Measurements from ENCODE around the gene SEMA7A. TPM values are rescaled to one million over a fixed set of nuclear protein-coding genes. Genes with fewer than 3 reads are reported as not detected.

SEMA7A gene
- total and polyA plus RNA-seq, 4 experiments from 2014 or later = 0.10 to 1.9 (median 1.2) TPM; not detected in 1

- peaks cover 14 to 26% (median 24%) of the 10 kb centered on the region in 4 donors for H3K4me1 Mint-ChIP-seq
- no peak for DNase-seq
- H3K9me3 Mint-ChIP-seq = no peaks in the 10 kb centered on the region
- ChIA-PET POLR2A (ENCODE audit: partially characterized antibody) (no interaction called here), CTCF (ENCODE audit: partially characterized antibody) (no interaction called here)
- no peak overlapping the region for H3K27ac ChIP-seq (ENCODE audit: low read depth, low read length)
- no peaks in the 10 kb centered on the region for H3K27me3 ChIP-seq (ENCODE audit: insufficient read depth, low read length)
- intact Hi-C loops (cut with micrococcal nuclease) = no loop called here
- no peaks in the 10 kb centered on the region for H3K36me3 Mint-ChIP-seq
- no peaks in the 10 kb centered on the region for H3K27me3 Mint-ChIP-seq
- H3K4me3 Mint-ChIP-seq = no peak overlapping the region
- no peak overlapping the region for H3K4me3 ChIP-seq (ENCODE audit: low read length in 2 of 2)
- no peaks in the 10 kb centered on the region for H3K9me3 ChIP-seq (ENCODE audit: control insufficient read depth in 1 of 2, low read length in 2 of 2)
- H3K4me1 ChIP-seq (ENCODE audit: insufficient read depth, low read length) = peaks cover 31% of the 10 kb centered on the region
- peak overlapping the region in 2 of 7 donors; percentile 4 to 19 for H3K27ac Mint-ChIP-seq
- no peaks in the 10 kb centered on the region for H3K36me3 ChIP-seq (ENCODE audit: insufficient read depth, low read length)
Observed at GRCh38 chr15:74397239-74398068, 36.3 kb downstream of the SEMA7A start.

DNA sequence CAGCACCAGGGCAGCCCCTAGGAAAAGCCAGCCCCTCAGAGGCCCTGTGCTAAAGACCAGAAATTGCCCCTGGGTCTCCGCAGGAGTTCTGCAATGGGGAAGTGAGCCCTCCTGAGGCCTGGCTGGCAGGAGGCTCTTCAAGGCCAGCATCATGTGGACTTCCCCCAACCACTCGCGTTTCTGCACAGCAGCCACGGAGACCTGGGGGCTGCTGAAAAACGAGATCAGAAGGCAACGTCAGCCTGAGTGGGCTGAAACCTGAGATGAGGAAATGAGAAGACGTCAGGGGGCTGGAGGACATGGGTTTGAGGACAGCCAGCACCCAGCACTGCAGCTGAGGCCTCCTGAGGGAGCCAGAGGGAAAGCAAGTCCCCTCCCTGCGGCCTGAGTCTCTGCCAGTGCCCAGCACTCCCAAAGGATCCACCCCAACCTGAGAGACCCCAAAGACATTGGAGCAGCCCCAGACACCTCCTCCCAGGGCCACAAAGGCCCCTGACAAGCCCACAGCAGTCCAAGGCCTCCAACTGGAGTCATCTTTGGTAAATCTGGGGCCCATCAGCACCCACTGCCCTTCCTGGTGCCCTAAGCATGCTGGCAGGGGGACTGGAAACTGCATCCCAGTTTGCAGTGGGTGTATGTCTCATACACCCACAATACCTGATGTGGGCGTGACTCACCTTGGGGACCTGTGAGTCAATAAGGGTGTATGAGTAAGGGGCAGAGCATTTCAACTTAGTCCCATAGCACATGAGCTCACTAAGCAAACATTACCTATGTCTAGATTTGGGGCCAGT lies 37.1 kb downstream of the SEMA7A start:
- Histone ChIP-seq H3K4me1 (ENCODE audit: insufficient read depth, low read length) (peaks cover 23% of the 10 kb centered on the region), H3K9me3 (ENCODE audit: control insufficient read depth in 1 of 2, low read length in 2 of 2) (no peaks in the 10 kb centered on the region), H3K36me3 (ENCODE audit: insufficient read depth, low read length) (no peaks in the 10 kb centered on the region), H3K27ac (ENCODE audit: low read depth, low read length) (no peak overlapping the region), H3K4me3 (ENCODE audit: low read length in 2 of 2) (no peak overlapping the region), H3K27me3 (ENCODE audit: insufficient read depth, low read length) (no peaks in the 10 kb centered on the region)
- intact Hi-C loops (cut with micrococcal nuclease) = no loop called here
- Mint-ChIP-seq H3K27ac (no peak overlapping the region), H3K4me1 (peaks cover 9 to 18% (median 16%) of the 10 kb centered on the region in 4 donors), H3K9me3 (no peaks in the 10 kb centered on the region), H3K36me3 (no peaks in the 10 kb centered on the region), H3K4me3 (no peak overlapping the region), H3K27me3 (no peaks in the 10 kb centered on the region)
- DNase-seq = no peak
- ChIA-PET POLR2A (ENCODE audit: partially characterized antibody) (interaction anchor here (1.2 kb wide), 1 partner anchor 13 kb away, joined by 3 read pairs; no protein-coding TSS in a partner anchor), CTCF (ENCODE audit: partially characterized antibody) (no interaction called here)

DNA sequence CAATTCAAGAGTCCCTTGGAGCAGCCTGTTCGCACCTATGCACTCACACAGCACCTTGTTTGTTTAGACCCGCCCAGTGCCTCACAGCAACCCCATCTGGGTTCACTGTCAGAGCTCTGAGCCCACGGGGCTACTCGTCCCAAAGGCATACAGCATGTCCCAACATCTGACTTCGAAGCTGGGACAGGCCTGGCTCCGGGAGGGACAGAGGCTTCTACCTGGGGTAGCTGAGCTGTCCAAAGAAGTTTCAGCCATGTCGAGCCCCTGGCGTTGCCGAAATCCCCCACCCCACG lies 37.7 kb downstream of the SEMA7A start:
- H3K4me1 ChIP-seq (ENCODE audit: insufficient read depth, low read length) = peaks cover 17% of the 10 kb centered on the region
- CTCF ChIA-PET (ENCODE audit: partially characterized antibody) = no interaction called here
- Mint-ChIP-seq H3K4me3 (no peak overlapping the region), H3K9me3 (no peaks in the 10 kb centered on the region), H3K27me3 (no peaks in the 10 kb centered on the region), H3K4me1 (peaks cover 9 to 14% (median 14%) of the 10 kb centered on the region in 4 donors), H3K27ac (peak overlapping the region in 2 of 7 donors; percentile 36 to 41), H3K36me3 (no peaks in the 10 kb centered on the region)
- H3K9me3 ChIP-seq (ENCODE audit: control insufficient read depth in 1 of 2, low read length in 2 of 2) = no peaks in the 10 kb centered on the region
- no peak overlapping the region for H3K4me3 ChIP-seq (ENCODE audit: low read length in 2 of 2)
- POLR2A ChIA-PET (ENCODE audit: partially characterized antibody) = interaction anchor here (1.2 kb wide), 1 partner anchor 13 kb away, joined by 3 read pairs; no protein-coding TSS in a partner anchor
- H3K27me3 ChIP-seq (ENCODE audit: insufficient read depth, low read length) = no peaks in the 10 kb centered on the region
- no peaks in the 10 kb centered on the region for H3K36me3 ChIP-seq (ENCODE audit: insufficient read depth, low read length)
- DNase-seq = no peak
- intact Hi-C loops (cut with micrococcal nuclease) = no loop called here
- H3K27ac ChIP-seq (ENCODE audit: low read depth, low read length) = no peak overlapping the region

GRCh38 chr15:74395319-74396145 lies 38.2 kb downstream of the SEMA7A start:
- Histone ChIP-seq H3K27ac (ENCODE audit: low read depth, low read length) (no peak overlapping the region), H3K4me1 (ENCODE audit: insufficient read depth, low read length) (peaks cover 12% of the 10 kb centered on the region), H3K4me3 (ENCODE audit: low read length in 2 of 2) (no peak overlapping the region), H3K9me3 (ENCODE audit: control insufficient read depth in 1 of 2, low read length in 2 of 2) (no peaks in the 10 kb centered on the region), H3K27me3 (ENCODE audit: insufficient read depth, low read length) (no peaks in the 10 kb centered on the region), H3K36me3 (ENCODE audit: insufficient read depth, low read length) (no peaks in the 10 kb centered on the region)
- Mint-ChIP-seq H3K4me3 (no peak overlapping the region), H3K36me3 (no peaks in the 10 kb centered on the region), H3K9me3 (no peaks in the 10 kb centered on the region), H3K27me3 (no peaks in the 10 kb centered on the region), H3K4me1 (peaks cover 3 to 10% (median 9%) of the 10 kb centered on the region in 4 donors), H3K27ac (peak overlapping the region in 2 of 7 donors; percentile 36 to 41)
- POLR2A ChIA-PET (ENCODE audit: partially characterized antibody) = interaction anchor here (1.2 kb wide), 1 partner anchor 14 kb away, joined by 3 read pairs; no protein-coding TSS in a partner anchor
- CTCF ChIA-PET (ENCODE audit: partially characterized antibody) = interaction anchor here (1.6 to 2.1 kb wide), 3 partner anchors 11 to 45 kb away, joined by 4 to 8 read pairs (median 6); no protein-coding TSS in a partner anchor
- no peak for DNase-seq
- intact Hi-C loops (cut with micrococcal nuclease) = no loop called here

DNA sequence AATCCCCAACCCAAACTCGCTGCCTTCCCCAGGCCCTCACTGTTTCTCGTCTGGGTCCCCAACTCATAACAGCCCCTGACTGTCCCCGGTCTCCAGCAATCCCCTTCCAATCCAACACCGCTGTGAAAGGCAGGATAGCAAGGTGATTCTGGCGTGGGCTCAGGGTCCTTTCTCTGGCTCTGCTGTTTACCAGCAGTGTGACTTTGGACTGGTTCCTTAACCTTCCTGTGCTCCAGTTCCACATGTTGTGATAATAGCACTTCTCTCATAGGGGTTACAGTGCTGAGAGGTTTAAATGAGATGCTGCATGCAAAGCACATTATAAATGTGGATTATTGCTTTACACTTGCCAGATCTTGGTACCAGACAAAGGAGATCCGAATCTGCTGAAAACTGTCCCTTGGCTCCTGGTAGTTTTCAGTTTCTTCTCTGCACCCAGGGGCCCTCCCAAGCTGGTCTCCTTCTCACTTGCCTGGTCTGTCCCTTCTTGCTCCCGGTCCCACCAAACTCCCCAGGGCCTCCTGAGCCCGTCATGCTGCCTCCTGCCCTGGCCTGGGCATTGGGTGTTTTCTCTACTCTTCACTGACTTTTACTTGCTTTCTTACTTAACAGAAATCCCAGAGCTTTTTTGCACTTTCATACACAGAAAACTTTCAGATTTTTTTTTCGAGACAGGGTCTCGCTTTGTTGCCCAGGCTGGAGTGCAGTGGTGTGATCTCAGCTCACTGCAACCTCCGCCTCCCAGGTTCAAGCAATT lies 39.5 kb downstream of the SEMA7A start:
- Histone ChIP-seq H3K36me3 (ENCODE audit: insufficient read depth, low read length) (no peaks in the 10 kb centered on the region), H3K27ac (ENCODE audit: low read depth, low read length) (no peak overlapping the region), H3K9me3 (ENCODE audit: control insufficient read depth in 1 of 2, low read length in 2 of 2) (no peaks in the 10 kb centered on the region), H3K4me1 (ENCODE audit: insufficient read depth, low read length) (no peaks in the 10 kb centered on the region), H3K27me3 (ENCODE audit: insufficient read depth, low read length) (no peaks in the 10 kb centered on the region), H3K4me3 (ENCODE audit: low read length in 2 of 2) (no peak overlapping the region)
- Mint-ChIP-seq H3K36me3 (no peaks in the 10 kb centered on the region), H3K27me3 (no peaks in the 10 kb centered on the region), H3K4me1 (peaks cover 0 to 3% (median under 1%) of the 10 kb centered on the region in 4 donors), H3K4me3 (peak overlapping the region in 1 of 8 donors; percentile 8), H3K9me3 (no peaks in the 10 kb centered on the region), H3K27ac (no peak overlapping the region)
- intact Hi-C loops (cut with micrococcal nuclease) = no loop called here
- CTCF ChIA-PET (ENCODE audit: partially characterized antibody) = interaction anchor here (1.6 to 2.1 kb wide), 3 partner anchors 9 to 47 kb away, joined by 4 to 8 read pairs (median 6); no protein-coding TSS in a partner anchor
- no peak for DNase-seq
- POLR2A ChIA-PET (ENCODE audit: partially characterized antibody) = no interaction called here

DNA sequence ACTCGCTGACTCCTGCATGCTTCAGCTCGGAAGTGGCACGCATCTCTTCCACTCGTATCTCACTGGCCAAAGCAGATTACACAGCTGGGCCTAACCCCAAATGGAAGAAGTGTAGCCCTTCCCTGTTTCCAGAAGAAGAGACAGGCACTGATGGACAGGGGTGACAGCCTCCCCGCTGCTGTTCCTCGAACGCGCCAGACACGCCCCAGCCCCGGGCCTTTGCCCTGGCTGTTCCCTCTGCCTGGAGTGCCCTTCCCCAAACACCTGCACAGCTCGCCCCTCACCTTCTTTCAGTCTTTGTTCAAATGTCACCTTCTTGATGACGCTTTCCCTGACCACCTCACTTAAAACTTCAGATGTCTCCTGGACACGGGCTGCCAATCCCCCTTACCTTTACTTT lies 40.3 kb downstream of the SEMA7A start:
- no peak overlapping the region for H3K4me3 ChIP-seq (ENCODE audit: low read length in 2 of 2)
- CTCF ChIA-PET (ENCODE audit: partially characterized antibody) = interaction anchor here (0.7 to 2.1 kb wide), 2 partner anchors 9 to 11 kb away, joined by 3 to 8 read pairs; no protein-coding TSS in a partner anchor

More for the DNA sequence above, 40.3 kb downstream of the SEMA7A start:
- DNase-seq = no peak
- no peaks in the 10 kb centered on the region for H3K9me3 ChIP-seq (ENCODE audit: control insufficient read depth in 1 of 2, low read length in 2 of 2)
- Mint-ChIP-seq H3K36me3 (no peaks in the 10 kb centered on the region), H3K4me1 (peaks cover 0 to 1% (median 0%) of the 10 kb centered on the region in 4 donors), H3K9me3 (no peaks in the 10 kb centered on the region), H3K27ac (no peak overlapping the region), H3K27me3 (no peaks in the 10 kb centered on the region), H3K4me3 (no peak overlapping the region)
- no peaks in the 10 kb centered on the region for H3K4me1 ChIP-seq (ENCODE audit: insufficient read depth, low read length)
- H3K36me3 ChIP-seq (ENCODE audit: insufficient read depth, low read length) = no peaks in the 10 kb centered on the region
- H3K27me3 ChIP-seq (ENCODE audit: insufficient read depth, low read length) = no peaks in the 10 kb centered on the region
- no peak overlapping the region for H3K27ac ChIP-seq (ENCODE audit: low read depth, low read length)
- POLR2A ChIA-PET (ENCODE audit: partially characterized antibody) = no interaction called here
- intact Hi-C loops (cut with micrococcal nuclease) = no loop called here
